ENCODE data around the gene OR2B3.

GRCh38 chr6:29112135-29112534 lies 25.0 kb upstream of the OR2B3 start:
- TF ChIP-seq SPI1 (IDR thresholded peaks at IDR 0.05; ENCODE audit: low read depth, low read length) (no peak), POLR2A (IDR thresholded peaks at IDR 0.05; ENCODE audit: low read depth, low read length) (no peak)
